ELF-1 (cell line): Measurements from ENCODE around the gene MRPL49.
"Not testable (repeated sequence)": the region's sequence is repeated elsewhere in the genome, so short reads cannot be mapped to it uniquely, and the experiment has no call there.

Experiments
- DNase-seq: peaks from one replicate; pipeline ENCODE4 v3.0.0-alpha.2; 2016; ENCODE audit warnings: low read depth, low spot score

Gene MRPL49

DNA sequence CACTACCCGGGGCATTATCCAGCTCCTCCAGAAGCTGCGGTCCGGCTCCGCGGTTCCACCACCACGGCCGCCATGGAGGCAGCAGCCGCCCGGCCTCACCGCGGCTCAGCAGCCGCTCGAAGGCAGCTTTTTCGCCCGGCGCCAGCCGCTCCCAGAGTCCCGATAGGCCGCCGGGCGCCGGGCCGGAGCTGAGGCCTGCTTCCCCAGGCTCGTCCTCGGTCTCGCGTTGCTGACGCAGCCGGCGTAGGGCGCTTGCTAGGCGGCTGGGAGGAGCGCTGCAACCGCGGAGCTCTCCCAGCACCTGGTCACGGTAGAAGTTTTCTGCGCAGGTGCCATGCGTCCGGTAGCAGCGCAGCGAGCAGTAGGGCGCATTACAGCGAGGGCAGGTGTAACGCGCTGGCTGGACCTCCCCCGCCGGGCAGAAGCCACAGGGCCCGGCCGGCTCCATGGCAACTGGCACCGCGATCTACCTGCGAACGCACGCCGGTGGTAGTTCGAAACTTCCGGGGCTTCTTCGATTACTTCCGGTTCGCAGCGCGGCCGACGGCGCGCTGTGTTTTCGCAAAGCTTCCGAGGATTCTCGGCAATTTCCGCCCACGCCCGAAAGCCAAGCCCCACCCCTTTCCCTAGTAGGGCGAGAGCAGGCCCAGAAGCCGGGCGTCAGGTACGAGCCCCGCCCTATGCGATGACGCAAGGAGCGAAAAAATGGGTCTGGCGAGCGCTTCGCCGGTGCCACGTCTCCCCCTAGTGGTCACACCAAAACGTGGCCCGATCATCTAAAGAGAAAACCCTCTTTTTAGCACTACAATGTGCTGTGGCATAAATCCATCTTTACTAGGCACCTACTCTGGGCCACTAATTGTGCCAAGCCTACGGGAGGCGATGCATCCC lies 4.7 kb upstream of the MRPL49 start, which contains the start of gene ZNHIT2:
TSS of gene ZNHIT2 (minus strand) at position 496 of the 891 bp plus-strand sequence. CDS start at position 448, 48 bp downstream.
- DNase-seq: peak; percentile 100

GRCh38 chr11:65118097-65118837 lies 3.9 kb upstream of the MRPL49 start:
- no peak for DNase-seq

DNA sequence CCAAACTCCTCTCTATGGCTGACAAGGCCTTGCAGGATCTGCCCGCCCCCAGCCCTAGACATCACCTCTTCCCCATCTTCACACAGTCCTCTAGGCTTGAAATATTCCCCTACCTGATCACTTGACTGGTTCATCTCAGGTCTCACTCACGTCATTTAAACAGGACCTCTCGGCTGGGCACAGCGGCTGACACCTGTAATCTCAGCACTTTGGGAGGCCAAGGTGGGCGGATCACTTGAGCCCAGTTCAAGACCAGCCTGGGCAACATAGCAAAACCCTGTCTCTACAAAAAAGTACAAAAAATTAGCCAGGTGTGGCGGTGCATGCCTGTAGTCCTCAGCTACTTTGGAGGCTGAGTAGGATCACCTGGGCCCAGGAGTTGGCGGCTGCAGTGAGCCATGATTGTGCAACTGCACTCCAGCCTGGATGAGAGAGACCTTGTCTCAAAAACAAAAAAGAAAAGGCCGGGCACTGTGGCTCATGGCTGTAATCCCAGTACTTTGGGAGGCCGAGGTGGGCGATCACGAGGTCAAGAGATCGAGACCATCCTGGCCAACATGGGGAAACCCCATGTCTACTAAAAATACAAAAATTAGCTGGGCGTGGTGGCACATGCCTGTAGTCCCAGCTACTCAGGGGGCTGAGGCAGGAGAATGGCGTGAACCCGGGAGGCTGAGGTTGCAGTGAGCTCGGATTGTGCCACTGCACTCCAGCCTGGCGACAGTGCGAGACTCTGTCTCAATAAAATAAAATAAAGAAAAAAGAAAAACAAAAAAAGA lies 3.0 kb upstream of the MRPL49 start:
- DNase-seq: not testable (repeated sequence)

DNA sequence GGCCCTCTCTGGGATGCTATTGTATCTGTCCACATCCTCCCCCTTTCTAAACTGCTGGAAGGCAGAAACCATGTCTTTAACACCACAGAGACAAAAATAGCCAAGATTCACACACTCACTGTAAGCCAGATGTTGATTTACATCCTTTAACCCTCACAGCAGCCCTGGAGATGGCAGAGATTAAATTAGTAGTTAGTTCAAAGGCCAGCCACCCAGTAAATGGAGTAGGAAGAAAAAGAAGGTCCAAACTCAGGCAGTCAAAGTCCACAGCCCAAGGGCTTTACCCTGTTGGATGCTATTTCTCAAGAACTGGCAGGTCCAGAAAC lies 2.5 kb upstream of the MRPL49 start:
- no peak for DNase-seq

- no peak for DNase-seq
These were observed 1.3 kb upstream of the MRPL49 start for GRCh38 chr11:65120831-65121230.

GRCh38 chr11:65121447-65121864 lies 665 bp upstream of the MRPL49 start:
- peak; percentile 38 for DNase-seq

DNA sequence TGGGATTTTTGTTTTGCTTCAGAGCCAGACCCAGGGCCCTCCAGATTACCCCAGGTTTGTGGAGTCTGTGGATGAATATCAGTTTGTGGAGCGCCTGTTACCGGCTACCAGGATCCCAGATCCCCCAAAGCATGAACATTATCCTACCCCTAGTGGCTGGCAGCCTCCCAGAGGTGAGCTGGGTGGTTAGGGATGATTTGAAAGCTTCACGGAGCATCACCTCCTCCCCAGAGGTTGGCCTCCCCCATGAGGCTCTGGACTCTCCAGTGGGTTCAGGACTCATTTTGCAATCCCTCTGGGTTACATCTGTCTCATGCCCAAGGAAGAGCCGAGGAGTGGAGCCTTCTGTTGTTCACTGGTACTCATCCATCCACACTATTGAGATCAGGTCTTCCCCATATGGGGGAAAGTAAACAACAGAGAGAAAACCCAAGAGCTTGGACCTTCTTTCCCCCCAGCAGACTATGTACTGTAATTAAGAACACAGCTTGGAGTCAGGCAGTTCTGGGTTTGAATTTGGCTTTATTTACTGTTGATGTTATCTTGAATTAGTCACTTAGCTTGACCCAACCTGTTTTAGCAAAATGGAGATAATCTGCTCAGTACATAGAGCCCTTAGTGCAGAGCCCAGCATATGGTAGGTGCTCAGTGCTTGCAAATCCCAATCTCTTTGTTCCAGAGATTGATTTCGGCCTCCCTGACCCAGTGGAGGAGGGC lies 2.5 kb downstream of the MRPL49 start:
- no peak for DNase-seq

GRCh38 chr11:65125197-65126056 lies 3.3 kb downstream of the MRPL49 start:
- no peak for DNase-seq

- DNase-seq: no peak
These were observed 4.6 kb downstream of the MRPL49 start for GRCh38 chr11:65126624-65127274.

DNA sequence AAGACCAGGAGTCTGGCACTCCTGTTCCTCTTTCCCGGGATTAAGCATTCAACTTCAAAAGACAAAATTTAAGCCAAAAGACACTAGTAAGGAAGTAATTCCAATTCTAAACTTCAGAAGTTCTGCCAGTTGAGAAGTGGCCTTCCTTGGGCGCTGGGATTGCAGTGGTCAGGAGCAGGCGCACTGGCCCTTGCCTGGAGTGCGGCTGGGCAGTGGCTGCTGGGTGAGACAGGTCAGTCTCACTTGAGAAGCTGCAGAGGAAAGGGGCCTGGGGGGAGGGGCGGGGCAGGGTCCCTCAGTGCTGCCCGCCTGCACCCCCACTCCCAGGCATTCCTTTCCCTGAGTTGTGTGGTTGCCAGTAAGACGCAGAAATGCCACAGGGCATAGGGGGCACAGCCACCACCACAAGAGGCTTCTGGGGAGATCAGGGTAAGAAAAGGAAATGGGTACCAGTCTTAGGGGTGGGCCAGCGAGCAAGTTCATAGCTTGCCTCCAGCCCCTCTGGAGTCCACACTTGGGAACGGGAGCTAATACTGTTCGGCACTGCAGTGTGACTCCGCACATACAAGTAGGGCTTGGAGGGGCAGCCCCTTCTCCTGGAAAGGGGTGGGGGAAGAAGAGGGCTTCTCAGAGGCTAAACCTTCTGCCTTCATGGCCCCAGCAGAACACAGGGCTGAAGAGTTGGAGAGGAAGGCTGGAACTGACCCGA lies 5.5 kb downstream of the MRPL49 start:
- no peak for DNase-seq

GRCh38 chr11:65128182-65129145 lies 6.3 kb downstream of the MRPL49 start:
- no peak for DNase-seq

GRCh38 chr11:65129649-65130441 lies 7.7 kb downstream of the MRPL49 start:
- no peak for DNase-seq

GRCh38 chr11:65130631-65131416 lies 8.7 kb downstream of the MRPL49 start:
- no peak for DNase-seq

- no peak for DNase-seq
These were observed 9.3 kb downstream of the MRPL49 start for GRCh38 chr11:65131417-65131776.

DNA sequence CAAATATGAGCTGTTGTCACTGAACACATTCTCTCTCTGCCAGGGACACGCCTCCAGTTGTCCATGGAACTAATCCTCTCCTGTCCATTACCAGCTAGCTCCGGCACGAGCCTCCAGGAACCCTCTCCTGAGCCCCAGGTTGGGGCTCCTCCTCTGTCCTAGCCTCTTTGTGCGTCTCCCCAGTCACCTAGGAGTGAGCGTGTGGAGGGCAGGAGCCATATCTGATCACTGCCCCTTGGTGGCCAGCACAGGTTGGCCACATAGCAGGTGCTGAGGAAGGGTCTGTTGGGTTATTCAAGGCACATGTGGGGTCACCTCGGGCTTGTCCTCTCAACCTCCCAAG lies 9.7 kb downstream of the MRPL49 start:
- no peak for DNase-seq

DNA sequence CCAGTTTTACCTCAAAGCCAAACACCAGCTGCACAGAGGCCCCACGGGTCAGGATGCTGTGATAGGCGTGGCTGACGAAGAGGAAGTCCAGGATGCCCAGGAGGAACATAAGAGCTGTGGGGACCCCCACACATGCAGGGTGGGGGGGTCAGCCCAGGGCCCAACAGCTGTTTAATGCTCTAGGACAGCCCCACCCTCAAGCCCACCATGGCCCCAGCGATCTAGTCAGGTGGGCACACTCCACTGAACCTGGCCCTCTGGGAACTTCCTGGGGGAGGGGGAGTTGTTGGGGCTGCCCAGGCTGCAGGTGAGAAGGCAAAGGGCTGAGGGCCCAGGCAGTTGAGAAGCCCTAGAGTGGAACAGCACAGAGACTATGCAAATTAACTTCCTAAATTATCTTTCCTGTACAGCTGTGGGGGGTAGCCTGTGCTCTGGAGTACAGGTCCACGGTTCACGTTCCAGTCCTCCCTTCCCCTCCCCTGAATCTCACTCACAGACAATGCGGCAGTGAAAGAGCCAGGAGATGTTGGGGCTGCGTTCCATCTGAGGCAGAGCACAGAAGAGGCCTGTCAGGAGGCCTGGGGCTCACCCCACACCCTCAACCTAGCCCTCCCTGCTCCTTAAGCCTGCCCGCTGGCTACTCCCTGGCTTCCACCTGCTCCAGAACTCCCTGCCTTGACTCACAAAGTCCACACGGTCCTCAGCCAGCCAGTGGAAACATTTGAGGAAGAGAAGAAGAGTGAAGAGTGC lies 10.3 kb downstream of the MRPL49 start:
- DNase-seq: no peak
